ENCODE measurements around the gene MMP8. TPM values are rescaled to one million over a fixed set of nuclear protein-coding genes. Genes with fewer than 3 reads are reported as not detected.

The MMP8 gene
- total and polyA plus RNA-seq, 9 of the 15 experiments (the other 6 are each of a cell fraction or from before 2014, with no cell fraction given): not detected

- Histone ChIP-seq H3K9me1 (ENCODE audit: control insufficient read depth, insufficient read depth, low read length) (no peaks in the 10 kb centered on the region), H3K27ac (ENCODE audit: extremely low read depth, low read depth, low read length) (no peak overlapping the region), H3K9ac (ENCODE audit: insufficient read depth in 1 of 2, low read depth in 2 of 2, low read length in 2 of 2) (no peak overlapping the region), H3K79me2 (ENCODE audit: control insufficient read depth, insufficient read depth, low read length) (no peaks in the 10 kb centered on the region), H3K4me2 (ENCODE audit: insufficient read depth, low read length) (no peak overlapping the region), H3K27me3 (ENCODE audit: control insufficient read depth in 2 of 2, insufficient read depth in 2 of 2, low read length in 2 of 2) (no peaks in the 10 kb centered on the region), H3K9me3 (replicated peaks; ENCODE audit: control insufficient read depth, insufficient read depth, low read depth, low read length) (no peaks in the 10 kb centered on the region), H2AFZ (ENCODE audit: low read depth, low read length) (no peak overlapping the region), H3K4me1 (replicated peaks in 1 of 2; ENCODE audit: control insufficient read depth in 2 of 2, insufficient read depth in 2 of 2, low read length in 2 of 2) (no peaks in the 10 kb centered on the region), H3K4me3 (no peak overlapping the region), H3K36me3 (ENCODE audit: control insufficient read depth, insufficient read depth, low read length) (no peaks in the 10 kb centered on the region), H4K20me1 (replicated peaks; ENCODE audit: control insufficient read depth, insufficient read depth, low read length) (no peaks in the 10 kb centered on the region)
- WGBS (ENCODE audit: insufficient coverage, low coverage, missing lambda C conversion rate): 2% methylated on average over 3 of the region's 3 CpGs
- DNase-seq (ENCODE audit: extremely low read depth in 1 of 4, low spot score in 3 of 4) (no peak), ATAC-seq (no peak), FAIRE-seq (no peak)
- intact Hi-C loops (cut with micrococcal nuclease) (no loop called here), in situ Hi-C loops (cut with MboI) (no loop called here)
- CTCF ChIA-PET (ENCODE audit: low intra/inter-chr PET ratio): no interaction called here
- POLR2A ChIA-PET: no interaction called here
- BruUV-seq (replicated peaks): no TSS peak
- no peak for TF ChIP-seq ZNF436 (CRISPR knock-in tag; IDR thresholded peaks at IDR 0.05)
- no peak for TF ChIP-seq RBM34 (IDR thresholded peaks at IDR 0.05; ENCODE audit: borderline replicate concordance, insufficient read depth, low read length)
- no peak for TF ChIP-seq ARID3A (IDR thresholded peaks at IDR 0.05; ENCODE audit: borderline replicate concordance, low read depth, low read length)
- TF ChIP-seq ZBTB7A (IDR thresholded peaks at IDR 0.05; ENCODE audit: borderline replicate concordance, control insufficient read depth, low read depth, low read length): no peak
- no peak for TF ChIP-seq TFAP4 (CRISPR knock-in tag; IDR thresholded peaks at IDR 0.05; ENCODE audit: borderline replicate concordance)
- no peak for TF ChIP-seq ERF (CRISPR knock-in tag; IDR thresholded peaks at IDR 0.05)
- no peak for TF ChIP-seq KAT2B (IDR thresholded peaks at IDR 0.05; ENCODE audit: low read depth, low read length)
- TF ChIP-seq ELF2 (CRISPR knock-in tag; IDR thresholded peaks at IDR 0.05): no peak
- TF ChIP-seq FOXO4 (CRISPR knock-in tag; IDR thresholded peaks at IDR 0.05): no peak
- TF ChIP-seq E2F6 (IDR thresholded peaks at IDR 0.05; ENCODE audit: borderline replicate concordance in 1 of 2, extremely low read depth in 1 of 2, insufficient read depth in 1 of 2, insufficient read length in 1 of 2, low read depth in 1 of 2, low read length in 1 of 2, poor library complexity in 1 of 2, severe bottlenecking in 1 of 2): no peak
- no peak for TF ChIP-seq MAFK (IDR thresholded peaks at IDR 0.05; ENCODE audit: low read length)
- no peak for TF ChIP-seq ILK (tag; IDR thresholded peaks at IDR 0.05; ENCODE audit: borderline replicate concordance, low read depth)
- TF ChIP-seq KDM4B (IDR thresholded peaks at IDR 0.05; ENCODE audit: borderline replicate concordance in 2 of 2, low read depth in 1 of 2): no peak
- no peak for TF ChIP-seq TRIM25 (IDR thresholded peaks at IDR 0.05; ENCODE audit: borderline replicate concordance)
- TF ChIP-seq ZKSCAN3 (CRISPR knock-in tag; IDR thresholded peaks at IDR 0.05): no peak
Observed at GRCh38 chr11:102685338-102685737, 39.4 kb downstream of the MMP8 start.

Measured in K562 (cell line).